Measurements from ENCODE around the gene TSHZ3.

Gene TSHZ3

GRCh38 chr19:31377736-31378135, 28.5 kb upstream of the TSHZ3 start:
- Histone ChIP-seq H3K36me3 (ENCODE audit: control insufficient read depth, low read depth, low read length) (no peaks in the 10 kb centered on the region), H3K4me3 (ENCODE audit: low read length) (no peak overlapping the region), H3K9ac (ENCODE audit: low read length) (no peak overlapping the region), H3K9me3 (ENCODE audit: control insufficient read depth, low read depth, low read length) (no peaks in the 10 kb centered on the region), H3K4me1 (ENCODE audit: control insufficient read depth, low read depth, low read length) (no peaks in the 10 kb centered on the region), H3K27ac (ENCODE audit: low read length) (no peak overlapping the region), H3K27me3 (ENCODE audit: control insufficient read depth, insufficient read depth, low read length) (no peaks in the 10 kb centered on the region)

- H3K27ac ChIP-seq (ENCODE audit: low read length): no peak overlapping the region
- H3K4me3 ChIP-seq (ENCODE audit: low read length): no peak overlapping the region
- H3K4me1 ChIP-seq (ENCODE audit: control insufficient read depth, low read depth, low read length): no peaks in the 10 kb centered on the region
- no peaks in the 10 kb centered on the region for H3K9me3 ChIP-seq (ENCODE audit: control insufficient read depth, low read depth, low read length)
- H3K9ac ChIP-seq (ENCODE audit: low read length): no peak overlapping the region
- H3K36me3 ChIP-seq (ENCODE audit: control insufficient read depth, low read depth, low read length): no peaks in the 10 kb centered on the region
- H3K27me3 ChIP-seq (ENCODE audit: control insufficient read depth, insufficient read depth, low read length): no peaks in the 10 kb centered on the region
Observed at GRCh38 chr19:31372246-31372781, 23.1 kb upstream of the TSHZ3 start.

- Histone ChIP-seq H3K36me3 (ENCODE audit: control insufficient read depth, low read depth, low read length) (no peaks in the 10 kb centered on the region), H3K27me3 (ENCODE audit: control insufficient read depth, insufficient read depth, low read length) (no peaks in the 10 kb centered on the region), H3K4me1 (ENCODE audit: control insufficient read depth, low read depth, low read length) (peaks cover under 1% of the 10 kb centered on the region), H3K9me3 (ENCODE audit: control insufficient read depth, low read depth, low read length) (no peaks in the 10 kb centered on the region), H3K9ac (ENCODE audit: low read length) (no peak overlapping the region), H3K4me3 (ENCODE audit: low read length) (no peak overlapping the region), H3K27ac (ENCODE audit: low read length) (no peak overlapping the region)
Observed at GRCh38 chr19:31370216-31370615, 21.0 kb upstream of the TSHZ3 start.

- Histone ChIP-seq H3K9ac (ENCODE audit: low read length) (no peak overlapping the region), H3K27me3 (ENCODE audit: control insufficient read depth, insufficient read depth, low read length) (no peaks in the 10 kb centered on the region), H3K27ac (ENCODE audit: low read length) (no peak overlapping the region), H3K9me3 (ENCODE audit: control insufficient read depth, low read depth, low read length) (no peaks in the 10 kb centered on the region), H3K4me1 (ENCODE audit: control insufficient read depth, low read depth, low read length) (peaks cover 6% of the 10 kb centered on the region), H3K36me3 (ENCODE audit: control insufficient read depth, low read depth, low read length) (no peaks in the 10 kb centered on the region), H3K4me3 (ENCODE audit: low read length) (no peak overlapping the region)
Observed at GRCh38 chr19:31364963-31365362, 15.7 kb upstream of the TSHZ3 start.

- Histone ChIP-seq H3K27ac (ENCODE audit: low read length) (no peak overlapping the region), H3K36me3 (ENCODE audit: control insufficient read depth, low read depth, low read length) (no peaks in the 10 kb centered on the region), H3K4me3 (ENCODE audit: low read length) (no peak overlapping the region), H3K4me1 (ENCODE audit: control insufficient read depth, low read depth, low read length) (peaks cover 6% of the 10 kb centered on the region), H3K9me3 (ENCODE audit: control insufficient read depth, low read depth, low read length) (no peaks in the 10 kb centered on the region), H3K9ac (ENCODE audit: low read length) (no peak overlapping the region), H3K27me3 (ENCODE audit: control insufficient read depth, insufficient read depth, low read length) (peaks cover 20% of the 10 kb centered on the region)
Observed at GRCh38 chr19:31361728-31362127, 12.5 kb upstream of the TSHZ3 start.

- Histone ChIP-seq H3K27ac (ENCODE audit: low read length) (no peak overlapping the region), H3K4me3 (ENCODE audit: low read length) (no peak overlapping the region), H3K4me1 (ENCODE audit: control insufficient read depth, low read depth, low read length) (peaks cover 39% of the 10 kb centered on the region), H3K27me3 (ENCODE audit: control insufficient read depth, insufficient read depth, low read length) (peaks cover 64% of the 10 kb centered on the region), H3K36me3 (ENCODE audit: control insufficient read depth, low read depth, low read length) (no peaks in the 10 kb centered on the region), H3K9ac (ENCODE audit: low read length) (no peak overlapping the region), H3K9me3 (ENCODE audit: control insufficient read depth, low read depth, low read length) (no peaks in the 10 kb centered on the region)
Observed at GRCh38 chr19:31357315-31357673, 8.1 kb upstream of the TSHZ3 start.

GRCh38 chr19:31356587-31357314, 7.5 kb upstream of the TSHZ3 start:
- Histone ChIP-seq H3K27ac (ENCODE audit: low read length) (no peak overlapping the region), H3K4me3 (ENCODE audit: low read length) (peak overlapping the region; percentile 76), H3K4me1 (ENCODE audit: control insufficient read depth, low read depth, low read length) (peaks cover 44% of the 10 kb centered on the region), H3K9me3 (ENCODE audit: control insufficient read depth, low read depth, low read length) (no peaks in the 10 kb centered on the region), H3K9ac (ENCODE audit: low read length) (no peak overlapping the region), H3K27me3 (ENCODE audit: control insufficient read depth, insufficient read depth, low read length) (peaks cover 70% of the 10 kb centered on the region), H3K36me3 (ENCODE audit: control insufficient read depth, low read depth, low read length) (no peaks in the 10 kb centered on the region)

GRCh38 chr19:31355665-31356289, 6.5 kb upstream of the TSHZ3 start:
- peaks cover 79% of the 10 kb centered on the region for H3K27me3 ChIP-seq (ENCODE audit: control insufficient read depth, insufficient read depth, low read length)
- no peaks in the 10 kb centered on the region for H3K36me3 ChIP-seq (ENCODE audit: control insufficient read depth, low read depth, low read length)
- no peak overlapping the region for H3K27ac ChIP-seq (ENCODE audit: low read length)
- H3K4me3 ChIP-seq (ENCODE audit: low read length): peak overlapping the region; percentile 76
- peaks cover 44% of the 10 kb centered on the region for H3K4me1 ChIP-seq (ENCODE audit: control insufficient read depth, low read depth, low read length)
- H3K9me3 ChIP-seq (ENCODE audit: control insufficient read depth, low read depth, low read length): no peaks in the 10 kb centered on the region
- H3K9ac ChIP-seq (ENCODE audit: low read length): no peak overlapping the region

GRCh38 chr19:31354799-31355664, 5.8 kb upstream of the TSHZ3 start:
- H3K36me3 ChIP-seq (ENCODE audit: control insufficient read depth, low read depth, low read length): no peaks in the 10 kb centered on the region
- peaks cover 79% of the 10 kb centered on the region for H3K27me3 ChIP-seq (ENCODE audit: control insufficient read depth, insufficient read depth, low read length)
- peak overlapping the region; percentile 76 for H3K4me3 ChIP-seq (ENCODE audit: low read length)
- H3K9me3 ChIP-seq (ENCODE audit: control insufficient read depth, low read depth, low read length): no peaks in the 10 kb centered on the region
- H3K9ac ChIP-seq (ENCODE audit: low read length): no peak overlapping the region
- no peak overlapping the region for H3K27ac ChIP-seq (ENCODE audit: low read length)
- peaks cover 44% of the 10 kb centered on the region for H3K4me1 ChIP-seq (ENCODE audit: control insufficient read depth, low read depth, low read length)

- no peak overlapping the region for H3K9ac ChIP-seq (ENCODE audit: low read length)
- H3K36me3 ChIP-seq (ENCODE audit: control insufficient read depth, low read depth, low read length): no peaks in the 10 kb centered on the region
- H3K4me1 ChIP-seq (ENCODE audit: control insufficient read depth, low read depth, low read length): peaks cover 44% of the 10 kb centered on the region
- H3K27ac ChIP-seq (ENCODE audit: low read length): no peak overlapping the region
- H3K9me3 ChIP-seq (ENCODE audit: control insufficient read depth, low read depth, low read length): no peaks in the 10 kb centered on the region
- H3K4me3 ChIP-seq (ENCODE audit: low read length): peak overlapping the region; percentile 76
- H3K27me3 ChIP-seq (ENCODE audit: control insufficient read depth, insufficient read depth, low read length): peaks cover 79% of the 10 kb centered on the region
Observed at GRCh38 chr19:31354316-31354715, 5.1 kb upstream of the TSHZ3 start.

- H3K27me3 ChIP-seq (ENCODE audit: control insufficient read depth, insufficient read depth, low read length): peaks cover 80% of the 10 kb centered on the region
- H3K4me1 ChIP-seq (ENCODE audit: control insufficient read depth, low read depth, low read length): peaks cover 44% of the 10 kb centered on the region
- no peaks in the 10 kb centered on the region for H3K9me3 ChIP-seq (ENCODE audit: control insufficient read depth, low read depth, low read length)
- H3K27ac ChIP-seq (ENCODE audit: low read length): no peak overlapping the region
- no peaks in the 10 kb centered on the region for H3K36me3 ChIP-seq (ENCODE audit: control insufficient read depth, low read depth, low read length)
- peak overlapping the region; percentile 76 for H3K4me3 ChIP-seq (ENCODE audit: low read length)
- no peak overlapping the region for H3K9ac ChIP-seq (ENCODE audit: low read length)
Observed at GRCh38 chr19:31353833-31354232, 4.6 kb upstream of the TSHZ3 start.
